GM23338 (cell line): ENCODE data around the gene ADGRG7. TPM values are rescaled to one million over a fixed set of nuclear protein-coding genes. Genes with fewer than 3 reads are reported as not detected.

Experiments
- ATAC-seq: fragments of 200-7000 bp; cut with Tn5 transposase; 3 replicates; pipeline ENCODE4 v1.9.1; 2020
- DNase-seq: peaks from one replicate; pipeline ENCODE4 v3.0.0-alpha.2; 2015; ENCODE audit warnings: low spot score
- H2AFZ ChIP-seq: fragments of 200-600 bp; sonication (generic); 2 replicates; pipeline ENCODE4 v1.8.0; 2016; ENCODE audit warnings: antibody characterized with exemption, mild to moderate bottlenecking, moderate library complexity
- H3F3A ChIP-seq: fragments of 200-600 bp; sonication (generic); replicated peaks from 2 replicates; pipeline ENCODE4 v1.8.0; 2017; ENCODE audit warnings: antibody characterized with exemption, mixed run types, low read depth
- H3K27ac ChIP-seq: fragments of 200-600 bp; sonication (generic); 2 replicates; pipeline ENCODE4 v1.6.1; 2016; ENCODE audit warnings: low read depth
- H3K27me3 ChIP-seq: fragments of 200-600 bp; sonication (generic); 2 replicates; pipeline ENCODE4 v1.8.0; 2016; ENCODE audit warnings: mild to moderate bottlenecking, mixed run types, moderate library complexity; ENCODE audit not compliant: insufficient read depth
- H3K36me3 ChIP-seq: fragments of 200-600 bp; sonication (generic); 2 replicates; pipeline ENCODE4 v1.8.0; 2016; ENCODE audit warnings: mild to moderate bottlenecking; ENCODE audit not compliant: insufficient read depth
- H3K4me1 ChIP-seq: fragments of 200-600 bp; sonication (generic); 2 replicates; pipeline ENCODE4 v1.8.0; 2016; ENCODE audit warnings: mild to moderate bottlenecking, moderate library complexity; ENCODE audit not compliant: insufficient read depth
- H3K4me2 ChIP-seq: fragments of 200-600 bp; sonication (generic); 2 replicates; pipeline ENCODE4 v1.7.1; 2017; ENCODE audit warnings: mixed run types
- H3K4me3 ChIP-seq: fragments of 200-600 bp; sonication (generic); 2 replicates; pipeline ENCODE4 v1.6.1; 2016; ENCODE audit warnings: mixed run types
- H3K79me2 ChIP-seq: fragments of 200-600 bp; sonication (generic); replicated peaks from 2 replicates; pipeline ENCODE4 v1.8.0; 2017; ENCODE audit warnings: mild to moderate bottlenecking; ENCODE audit not compliant: insufficient read depth
- H3K9me2 ChIP-seq: fragments of 200-600 bp; sonication (generic); 2 replicates; pipeline ENCODE4 v1.8.0; 2017; ENCODE audit not compliant: insufficient read depth
- H4K20me1 ChIP-seq: fragments of 200-600 bp; sonication (generic); replicated peaks from 2 replicates; pipeline ENCODE4 v1.8.0; 2017; ENCODE audit warnings: mild to moderate bottlenecking; ENCODE audit not compliant: insufficient read depth
- H3K27ac Mint-ChIP-seq: 2 replicates; pipeline ENCODE4 v1.8.0; 2020; ENCODE audit warnings: inconsistent platforms, mild to moderate bottlenecking, moderate library complexity, mixed read lengths
- H3K27me3 Mint-ChIP-seq: 3 replicates; pipeline ENCODE4 v1.8.0; 2022; ENCODE audit warnings: low read depth, mild to moderate bottlenecking, moderate library complexity, mixed read lengths, inconsistent platforms; ENCODE audit not compliant: insufficient read depth, poor library complexity
- H3K36me3 Mint-ChIP-seq: 3 replicates; pipeline ENCODE4 v1.8.0; 2021; ENCODE audit warnings: low read depth, mild to moderate bottlenecking, inconsistent platforms, moderate library complexity, mixed read lengths
- H3K4me1 Mint-ChIP-seq: 3 replicates; pipeline ENCODE4 v1.8.0; 2020; ENCODE audit warnings: mild to moderate bottlenecking, inconsistent platforms, mixed read lengths
- H3K4me3 Mint-ChIP-seq: 3 replicates; pipeline ENCODE4 v1.8.0; 2021; ENCODE audit warnings: moderate library complexity, mild to moderate bottlenecking, inconsistent platforms, mixed read lengths
- H3K9me3 Mint-ChIP-seq: 3 replicates; pipeline ENCODE4 v1.8.0; 2020; ENCODE audit warnings: moderate library complexity, mild to moderate bottlenecking, inconsistent platforms, mixed read lengths
- CREB1 ChIP-seq: fragments of 250-450 bp; sonication (Bioruptor Pico); IDR thresholded peaks from 2 replicates; pipeline ENCODE4 v1.5.0; 2020; ENCODE audit warnings: low read depth, mild to moderate bottlenecking, moderate library complexity
- ETS1 ChIP-seq: IDR thresholded peaks from 2 replicates; pipeline ENCODE4 v1.6.1; 2016; ENCODE audit warnings: antibody characterized with exemption
- EZH2 ChIP-seq: fragments of 200-600 bp; sonication (generic); IDR thresholded peaks from one replicate; pipeline ENCODE4 v1.8.0; 2017; ENCODE audit warnings: antibody characterized with exemption, mild to moderate bottlenecking, low read depth; ENCODE audit not compliant: unreplicated experiment
- JUNB ChIP-seq: IDR thresholded peaks from one replicate; pipeline ENCODE4 v1.6.1; 2016; ENCODE audit warnings: antibody characterized with exemption; ENCODE audit not compliant: unreplicated experiment
- POLR2AphosphoS5 ChIP-seq: IDR thresholded peaks from 2 replicates; pipeline ENCODE4 v1.6.1; 2016; ENCODE audit warnings: antibody characterized with exemption, low read depth
- REST ChIP-seq: IDR thresholded peaks from one replicate; pipeline ENCODE4 v1.6.1; 2018; ENCODE audit warnings: antibody characterized with exemption; ENCODE audit not compliant: unreplicated experiment
- STAT1 ChIP-seq: IDR thresholded peaks from one replicate; pipeline ENCODE4 v1.6.1; 2016; ENCODE audit warnings: antibody characterized with exemption; ENCODE audit not compliant: unreplicated experiment
- ZNF114 ChIP-seq: fragments of 250-450 bp; sonication (Bioruptor Pico); IDR thresholded peaks from 2 replicates; pipeline ENCODE4 v1.5.0; 2020; ENCODE audit warnings: mild to moderate bottlenecking, moderate library complexity
- ZNF331 ChIP-seq: fragments of 250-450 bp; sonication (Bioruptor Pico); IDR thresholded peaks from 2 replicates; pipeline ENCODE4 v1.5.0; 2020; ENCODE audit warnings: low read depth, mild to moderate bottlenecking, moderate library complexity
- ZNF462 ChIP-seq: fragments of 250-450 bp; sonication (Bioruptor Pico); IDR thresholded peaks from 2 replicates; pipeline ENCODE4 v1.5.0; 2020; ENCODE audit warnings: mild to moderate bottlenecking, moderate library complexity
- polyA plus RNA-seq: library from polyadenylated mRNA; unstranded; fragments of >200 nt; fragmentation: Nextera tagmentation; extraction: Ambion mirVana; gene quantifications from 2 replicates; pipeline ENCODE4 v1.2.1, GENCODE V29; 2016
- total RNA-seq: library from RNA; depleted of rRNA; stranded (reverse); fragments of >200 nt; shearing (Covaris generic); gene quantifications from 2 replicates; pipeline ENCODE4 v1.2.3, GENCODE V29; 2014

Gene ADGRG7
- total and polyA plus RNA-seq, 2 experiments from 2014 or later: not detected

- TF ChIP-seq REST (no peak), ZNF331 (no peak), EZH2 (no peak), JUNB (no peak), CREB1 (CRISPR knock-in tag) (no peak), STAT1 (no peak)
These were observed 111.0 kb downstream of the ADGRG7 start (continued) for GRCh38 chr3:100720426-100720825.

GRCh38 chr3:100725935-100726513, 116.6 kb downstream of the ADGRG7 start:
- DNase-seq (no peak), ATAC-seq (no peak)
- peaks cover 58% of the 10 kb centered on the region for H3K36me3 Mint-ChIP-seq
- TF ChIP-seq ZNF114 (CRISPR knock-in tag) (no peak), POLR2AphosphoS5 (no peak), REST (no peak), CREB1 (CRISPR knock-in tag) (no peak), STAT1 (no peak), ETS1 (no peak), ZNF462 (no peak), EZH2 (no peak)

More at GRCh38 chr3:100725935-100726513, 116.6 kb downstream of the ADGRG7 start:
- no peaks in the 10 kb centered on the region; the same call in 1 of the 2 replicates for H4K20me1 ChIP-seq
- Mint-ChIP-seq H3K4me1 (peaks cover 5% of the 10 kb centered on the region; the same call in 2 of the 3 replicates), H3K4me3 (no peak overlapping the region), H3K27me3 (no peaks in the 10 kb centered on the region), H3K27ac (no peak overlapping the region; the same call in 1 of the 2 replicates), H3K9me3 (no peaks in the 10 kb centered on the region)
- peaks cover 9% of the 10 kb centered on the region; the same call in 1 of the 2 replicates for H3K36me3 ChIP-seq
- peaks cover 3% of the 10 kb centered on the region; the same call in 1 of the 2 replicates for H3K4me1 ChIP-seq
- no peaks in the 10 kb centered on the region for H3K9me2 ChIP-seq
- peaks cover 68% of the 10 kb centered on the region for H3K79me2 ChIP-seq
- no peak overlapping the region for H3K4me3 ChIP-seq
- no peaks in the 10 kb centered on the region for H3F3A ChIP-seq
- H2AFZ ChIP-seq: no peak overlapping the region
- H3K4me2 ChIP-seq: no peak overlapping the region
- no peak overlapping the region for H3K27ac ChIP-seq
- H3K27me3 ChIP-seq: no peaks in the 10 kb centered on the region
